Umbilical cord (tissue), 2 donors: ENCODE measurements around the gene RNF32. TPM values are rescaled to one million over a fixed set of nuclear protein-coding genes. Genes with fewer than 3 reads are reported as not detected.
A peak's percentile ranks its signal among the peaks of the same experiment; 100 is the strongest.

ENCODE experiments used
- DNase-seq: peaks from one replicate; pipeline ENCODE4 v3.0.0-alpha.2; 2015; ENCODE audit warnings: low spot score
- total RNA-seq: library from RNA; depleted of rRNA; stranded (reverse); fragments of >200 nt; gene quantifications from one replicate; pipeline ENCODE4 v1.2.3, GENCODE V29; 2014; ENCODE audit warnings: low replicate concordance; ENCODE audit not compliant: insufficient read depth

Gene RNF32
- not detected for total RNA-seq

- peak; percentile 92 for DNase-seq
Observed at GRCh38 chr7:156640257-156640948, at the start of gene RNF32. TSS of gene RNF32 (plus strand) at chr7:156640774. CDS start at chr7:156643878, 3,104 bp downstream.

GRCh38 chr7:156592155-156592884 is 48.3 kb upstream of the RNF32 start:
- no peak for DNase-seq

GRCh38 chr7:156594283-156595080 is 46.1 kb upstream of the RNF32 start:
- DNase-seq = no peak

DNA sequence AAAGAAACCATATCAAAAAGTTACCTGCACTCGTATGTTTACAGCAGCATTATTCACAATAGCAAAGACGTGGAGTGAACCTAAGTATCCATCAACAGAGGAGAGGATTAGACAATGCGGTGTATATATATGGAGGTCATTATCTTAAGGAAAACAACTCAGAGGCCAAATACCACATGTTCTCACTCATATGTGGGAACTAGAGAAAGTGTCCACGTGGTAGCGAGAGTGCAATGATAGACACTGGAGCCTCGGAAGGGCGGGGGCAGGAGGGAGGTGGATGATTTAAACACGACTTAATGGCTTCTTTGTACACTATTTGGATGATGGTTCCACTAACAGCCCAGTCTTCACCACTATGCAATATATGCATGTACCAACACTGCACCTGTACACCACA is 40.1 kb upstream of the RNF32 start:
- DNase-seq = no peak

- DNase-seq = no peak
Observed at GRCh38 chr7:156602283-156602682, 38.3 kb upstream of the RNF32 start.

DNA sequence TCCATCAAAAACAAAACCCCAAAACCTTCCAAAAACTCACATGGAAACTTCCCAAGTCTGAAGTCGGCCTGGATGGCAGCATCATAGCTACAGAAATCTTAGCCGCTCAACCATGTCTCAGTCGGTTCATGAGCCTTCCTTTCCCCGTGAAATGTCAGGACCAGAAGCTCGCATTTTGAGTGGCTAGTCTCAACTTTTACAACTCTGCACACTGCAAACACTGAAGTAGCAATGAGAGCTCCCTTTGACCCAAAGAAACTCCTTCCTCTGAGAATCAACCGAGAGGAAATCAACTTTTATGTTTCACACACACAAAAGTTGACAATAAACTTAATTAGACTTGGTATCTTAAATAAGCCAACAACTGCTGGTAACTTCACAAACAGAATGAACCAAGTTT is 37.6 kb upstream of the RNF32 start:
- DNase-seq = no peak

DNA sequence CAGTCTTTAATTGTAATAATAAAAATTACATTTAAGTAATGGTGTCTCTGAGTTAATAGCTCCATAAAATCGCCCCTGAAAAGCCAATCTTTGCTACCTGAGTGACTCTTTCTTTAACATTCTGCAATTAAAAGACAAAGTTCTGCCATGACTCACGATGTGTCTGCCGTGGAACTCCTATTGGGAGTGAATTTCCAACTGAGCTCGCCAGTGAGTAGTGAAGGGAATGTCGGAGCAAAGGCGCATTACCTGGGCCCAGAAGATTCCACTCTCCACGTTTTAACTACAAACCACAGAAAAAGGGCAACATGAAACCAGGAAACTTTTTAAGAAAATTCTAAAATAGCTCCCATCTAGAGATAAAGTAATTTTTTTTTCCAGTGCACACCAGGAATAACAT is 36.9 kb upstream of the RNF32 start:
- no peak for DNase-seq

GRCh38 chr7:156604311-156604710 is 36.3 kb upstream of the RNF32 start:
- no peak for DNase-seq

GRCh38 chr7:156604836-156605695 is 35.5 kb upstream of the RNF32 start:
- no peak for DNase-seq

DNA sequence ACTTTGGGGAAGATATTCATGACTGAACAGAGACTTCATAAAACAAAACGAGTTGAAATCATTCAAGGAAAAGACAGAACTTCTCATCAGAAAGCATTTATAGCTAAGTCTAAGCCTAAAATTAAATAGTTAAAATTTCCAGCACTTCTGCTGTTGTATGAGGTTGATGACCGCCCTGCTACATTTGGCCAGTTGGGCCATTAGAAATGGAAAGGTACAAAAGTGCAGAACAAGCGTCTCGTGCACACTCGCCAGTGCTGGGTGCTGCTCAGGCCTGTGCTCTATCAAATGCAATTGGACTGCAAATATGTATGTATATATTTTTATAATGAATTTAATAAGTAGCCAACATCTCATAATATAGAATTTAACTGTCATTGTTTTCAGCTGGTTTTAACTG is 34.4 kb upstream of the RNF32 start:
- no peak for DNase-seq

GRCh38 chr7:156606691-156607331 is 33.8 kb upstream of the RNF32 start:
- no peak for DNase-seq

- no peak for DNase-seq
Observed at GRCh38 chr7:156607332-156608172, 33.0 kb upstream of the RNF32 start.

GRCh38 chr7:156608173-156608478 is 32.4 kb upstream of the RNF32 start:
- no peak for DNase-seq

DNA sequence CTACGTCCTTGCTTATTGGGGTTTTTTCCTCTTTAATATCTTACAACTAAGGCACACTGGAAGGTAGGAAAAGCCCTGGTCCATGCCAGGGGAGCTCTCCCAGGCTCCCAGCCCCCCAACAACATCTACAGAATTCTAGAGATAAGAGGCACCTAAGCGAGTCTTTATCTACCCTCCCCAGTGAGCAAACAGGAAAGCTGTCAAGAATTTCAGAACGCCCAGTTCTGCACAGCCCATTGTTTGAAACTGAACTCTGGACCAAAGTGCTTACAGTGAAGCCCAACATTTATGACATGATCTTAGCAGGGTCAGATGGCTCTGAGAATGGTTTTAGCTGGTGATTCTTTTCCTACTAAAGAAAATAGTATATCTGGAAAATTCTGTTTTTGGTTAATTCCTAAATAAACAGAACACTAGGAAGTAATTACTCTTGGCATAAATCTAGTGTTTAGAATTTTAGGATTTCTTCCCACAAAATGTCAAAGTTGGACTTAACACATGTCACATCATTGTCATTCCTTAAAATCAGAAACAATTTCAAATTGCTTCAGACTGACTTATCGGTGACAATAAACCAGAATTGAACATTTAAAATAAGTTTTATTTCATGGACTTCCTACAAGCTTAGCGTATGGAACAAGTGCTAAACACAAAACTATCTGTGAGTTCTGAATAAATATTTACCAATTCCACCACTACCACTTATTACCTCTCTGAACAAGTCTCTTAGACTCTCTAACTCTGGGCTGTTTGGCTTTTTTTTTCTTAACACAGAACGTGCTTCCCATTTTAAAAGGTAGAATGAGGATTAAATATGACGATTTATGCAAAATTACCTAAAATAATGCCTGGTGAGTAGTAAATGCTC is 31.3 kb upstream of the RNF32 start:
- DNase-seq = peak; percentile 7

DNA sequence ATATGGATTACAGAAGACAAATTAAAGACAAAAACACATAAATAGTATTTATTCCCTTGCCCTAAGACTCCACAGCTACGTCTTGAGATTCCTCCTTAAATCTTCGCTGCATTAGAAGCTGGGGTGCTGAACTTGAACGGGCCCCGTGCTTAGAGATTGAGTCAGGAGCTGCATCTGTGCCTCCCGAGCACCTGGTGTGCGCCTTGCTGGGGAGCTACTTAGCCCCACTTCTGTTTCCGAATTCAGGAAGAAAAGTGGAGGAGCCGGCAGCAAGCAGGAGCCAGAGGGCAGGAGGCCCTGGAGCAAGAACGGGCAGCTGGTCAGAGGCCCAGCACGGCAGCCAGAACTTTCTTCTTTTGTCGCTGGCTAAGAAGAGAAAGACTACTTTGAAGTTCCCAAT is 30.4 kb upstream of the RNF32 start:
- DNase-seq = no peak

DNA sequence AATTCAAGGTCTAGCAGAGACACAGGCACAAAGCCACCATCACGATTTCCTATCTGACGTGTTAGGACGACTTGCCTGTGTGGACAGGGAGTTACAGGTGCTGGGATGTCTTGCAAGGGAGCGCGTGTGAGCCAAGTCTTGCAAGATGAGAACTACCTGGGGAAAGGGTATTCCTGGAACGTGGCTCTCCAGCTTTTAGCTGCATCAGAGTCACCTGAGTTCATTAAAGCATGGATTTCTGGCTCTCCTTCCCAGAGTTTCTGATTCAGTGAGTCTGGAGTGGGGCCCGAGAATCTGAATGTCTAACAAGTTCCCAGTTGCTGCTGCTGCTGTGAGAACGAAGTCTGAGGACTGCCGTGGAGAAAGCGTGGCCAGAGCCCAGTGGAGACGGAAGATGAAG is 30.0 kb upstream of the RNF32 start:
- no peak for DNase-seq

- no peak for DNase-seq
Observed at GRCh38 chr7:156611014-156612010, 29.3 kb upstream of the RNF32 start.

DNA sequence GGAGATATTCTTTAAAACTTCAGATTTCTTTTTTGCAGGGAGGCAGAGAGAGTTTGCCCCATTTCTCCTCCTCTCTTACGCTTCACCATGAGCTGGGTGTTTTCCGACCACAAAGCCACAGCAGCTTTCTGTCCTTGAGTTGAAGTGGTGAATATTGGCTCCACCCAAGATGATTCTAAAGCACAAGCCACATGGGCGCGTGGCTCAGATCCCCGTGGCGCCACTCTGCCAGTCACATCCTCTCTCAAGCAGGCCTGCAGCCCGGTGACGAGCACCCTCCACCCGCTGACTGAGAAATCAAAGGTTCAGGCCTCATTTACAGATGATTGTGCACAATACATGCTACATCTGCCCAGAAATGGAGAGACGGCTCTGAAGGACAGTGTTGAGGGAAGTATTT is 27.6 kb upstream of the RNF32 start:
- no peak for DNase-seq
